Stimulated activated CD8-positive, alpha-beta memory T cell treated with anti-CD3 and anti-CD28 coated beads, Interleukin-12 subunit alpha, Interleukin-12 subunit beta, amount 100 ng/mL, for 1 hour (primary cell): ENCODE measurements around the gene IL25.
"Not testable (repeated sequence)": the region's sequence is repeated elsewhere in the genome, so short reads cannot be mapped to it uniquely, and the experiment has no call there.

Experiments used
- DNase-seq: peaks from one replicate; pipeline ENCODE4 v3.0.0-alpha.2; 2020; ENCODE audit warnings: low read depth

Gene IL25

DNA sequence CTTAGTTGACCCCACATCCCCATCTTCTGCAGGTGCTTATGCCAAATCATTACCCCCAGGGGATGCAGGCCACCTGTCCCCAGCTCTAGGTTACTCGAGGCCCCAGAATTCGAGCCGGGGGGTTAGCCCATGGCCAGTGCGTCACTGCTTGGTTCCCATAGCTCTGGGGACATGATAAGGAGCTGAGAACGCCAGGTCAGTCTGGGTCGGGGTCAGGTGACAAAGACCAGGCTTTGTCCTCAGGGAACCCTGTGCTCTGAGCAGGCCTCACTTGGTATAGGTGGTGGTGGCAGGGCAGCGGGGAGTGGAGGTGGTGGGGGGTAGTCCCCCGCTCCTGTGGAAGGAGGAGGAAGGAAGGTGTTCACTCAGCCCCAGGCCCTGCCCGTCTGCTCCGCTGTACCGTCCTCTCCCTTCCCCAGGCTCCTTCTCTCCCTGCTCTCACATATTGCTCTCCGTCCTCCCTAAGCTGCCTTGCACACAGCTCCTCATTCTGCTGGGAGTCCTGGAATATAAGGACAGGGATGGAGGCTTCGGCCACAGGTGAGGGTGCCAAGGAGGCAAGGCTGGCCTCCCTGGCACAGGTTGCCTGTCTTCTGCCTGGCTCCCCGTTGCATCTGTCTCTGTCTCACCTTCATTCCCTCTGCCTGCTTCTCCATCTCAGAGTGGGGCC, 37.5 kb downstream of the IL25 start:
- no peak for DNase-seq

DNA sequence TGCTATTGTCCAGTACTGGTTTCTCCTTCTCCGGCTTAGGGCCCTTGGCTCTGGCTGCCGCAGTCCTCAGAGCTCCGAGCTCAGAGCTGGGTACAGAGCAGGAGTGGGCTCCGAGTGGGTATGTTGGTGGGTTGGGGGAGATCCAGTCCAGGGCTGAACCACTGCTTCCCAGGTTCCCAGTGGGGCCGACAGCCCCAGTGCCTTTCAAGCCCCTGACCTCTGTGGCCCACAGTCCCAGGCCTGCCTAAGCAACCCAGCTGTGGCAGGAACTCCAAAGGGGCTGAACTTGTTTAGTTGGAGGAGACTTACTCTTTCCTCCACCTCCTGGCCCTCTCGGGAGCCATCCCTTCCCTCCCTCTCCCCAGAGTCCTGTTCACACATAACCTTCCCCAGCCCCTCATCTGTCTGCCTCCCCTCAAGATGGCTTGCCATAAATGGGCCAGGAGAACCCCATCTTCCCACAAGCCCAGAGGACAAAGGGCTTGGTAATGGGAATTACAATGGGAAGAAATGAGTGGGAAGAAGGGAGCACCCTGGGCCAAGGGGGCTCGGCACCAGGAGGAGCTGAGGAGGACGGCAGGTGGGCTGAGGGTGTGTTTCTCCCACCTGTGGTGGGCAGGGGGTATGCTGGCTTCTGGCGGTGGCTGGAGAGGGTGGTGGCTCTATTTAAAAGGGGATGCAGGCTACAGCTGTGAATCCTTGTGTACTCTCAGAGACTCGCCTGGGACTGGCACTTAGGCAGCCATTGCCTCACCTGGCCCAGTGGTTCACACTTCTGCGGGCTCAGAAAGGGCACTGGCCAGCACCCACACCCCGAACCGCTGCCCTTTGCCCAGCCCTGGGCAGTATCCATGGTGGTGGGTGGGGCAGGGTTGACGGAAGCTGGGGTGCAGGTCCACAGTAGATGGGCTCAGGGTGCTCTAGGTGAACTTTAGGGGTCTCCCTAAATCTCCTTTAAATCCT, 39.2 kb downstream of the IL25 start:
- no peak for DNase-seq

DNA sequence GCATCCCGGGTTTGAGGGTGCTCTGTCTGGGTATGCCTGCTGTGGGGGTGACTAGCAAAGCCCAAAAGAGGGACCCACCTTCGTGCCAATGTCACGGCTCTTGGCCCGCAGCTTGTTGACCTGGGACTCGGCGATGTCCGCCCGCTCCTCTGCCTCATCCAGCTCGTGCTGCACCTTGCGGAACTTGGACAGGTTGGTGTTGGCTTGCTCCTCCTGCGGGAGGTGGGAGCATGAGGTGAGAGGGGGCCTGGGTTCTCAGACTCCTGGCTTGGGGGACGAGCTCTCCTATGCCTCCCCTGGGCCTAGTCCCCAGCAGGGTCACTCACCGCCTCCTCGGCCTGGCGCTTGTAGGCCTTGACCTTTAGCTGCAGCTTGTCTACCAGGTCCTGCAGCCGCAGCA, 41.1 kb downstream of the IL25 start:
- DNase-seq: no peak

DNA sequence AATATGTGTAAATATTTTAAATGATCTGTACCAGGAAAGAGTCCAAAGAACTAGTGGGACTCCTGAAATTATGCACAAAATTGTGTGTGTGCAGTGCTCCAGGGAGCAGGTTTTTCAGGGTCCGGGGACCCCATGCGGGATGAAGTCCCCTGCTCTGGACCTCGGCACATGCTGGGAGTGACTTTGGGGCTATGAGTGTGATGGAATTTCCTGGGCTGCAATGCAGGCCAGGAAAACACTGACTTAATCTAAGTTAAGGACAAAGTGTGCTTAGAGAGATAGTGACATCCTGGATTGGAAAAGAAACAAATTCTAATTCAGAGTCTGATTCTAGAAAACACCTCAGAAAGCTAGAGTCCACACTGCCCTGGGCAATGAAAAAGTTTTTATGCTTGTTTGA, 41.6 kb downstream of the IL25 start:
- DNase-seq: no peak

DNA sequence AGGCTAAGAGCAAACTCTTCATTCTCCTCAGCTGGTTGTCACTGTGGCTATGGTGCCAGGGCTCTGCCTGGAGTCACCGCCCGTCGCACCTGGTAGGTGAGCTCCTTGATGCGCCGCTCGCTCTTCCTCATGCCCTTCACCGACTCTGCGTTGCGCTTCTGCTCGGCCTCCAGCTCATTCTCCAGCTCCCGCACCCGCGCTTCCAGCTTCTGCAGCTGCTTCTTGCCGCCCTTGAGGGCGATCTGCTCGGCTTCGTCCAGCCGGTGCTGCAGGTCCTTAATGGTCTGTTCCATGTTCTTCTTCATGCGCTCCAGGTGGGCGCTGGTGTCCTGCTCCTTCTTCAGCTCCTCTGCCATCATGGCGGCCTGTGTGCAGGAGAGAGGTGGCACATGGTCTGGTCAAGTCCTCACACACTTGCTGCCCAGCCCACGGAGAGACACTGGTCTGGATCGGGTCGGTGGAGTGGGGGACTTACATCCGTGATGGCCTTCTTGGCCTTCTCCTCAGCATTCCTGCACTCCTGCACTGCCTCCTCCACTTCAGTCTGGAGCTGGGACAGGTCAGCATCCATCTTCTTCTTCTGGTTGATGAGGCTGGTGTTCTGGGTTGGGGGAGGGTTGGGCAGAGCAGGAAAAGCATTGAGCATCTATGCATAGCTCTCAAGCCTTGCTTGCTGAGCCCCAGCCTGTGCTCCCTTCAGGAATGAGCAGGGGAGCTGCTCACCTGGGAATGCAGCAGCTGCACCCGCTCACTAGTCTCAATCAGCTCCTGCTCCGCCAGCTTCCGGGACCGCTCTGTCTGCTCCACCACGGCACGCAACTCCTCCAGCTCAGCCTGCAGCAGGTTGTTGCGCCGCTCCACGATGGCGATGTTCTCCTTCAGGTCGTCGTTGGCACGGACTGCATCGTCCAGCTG, 42.6 kb downstream of the IL25 start:
- DNase-seq: no peak

DNA sequence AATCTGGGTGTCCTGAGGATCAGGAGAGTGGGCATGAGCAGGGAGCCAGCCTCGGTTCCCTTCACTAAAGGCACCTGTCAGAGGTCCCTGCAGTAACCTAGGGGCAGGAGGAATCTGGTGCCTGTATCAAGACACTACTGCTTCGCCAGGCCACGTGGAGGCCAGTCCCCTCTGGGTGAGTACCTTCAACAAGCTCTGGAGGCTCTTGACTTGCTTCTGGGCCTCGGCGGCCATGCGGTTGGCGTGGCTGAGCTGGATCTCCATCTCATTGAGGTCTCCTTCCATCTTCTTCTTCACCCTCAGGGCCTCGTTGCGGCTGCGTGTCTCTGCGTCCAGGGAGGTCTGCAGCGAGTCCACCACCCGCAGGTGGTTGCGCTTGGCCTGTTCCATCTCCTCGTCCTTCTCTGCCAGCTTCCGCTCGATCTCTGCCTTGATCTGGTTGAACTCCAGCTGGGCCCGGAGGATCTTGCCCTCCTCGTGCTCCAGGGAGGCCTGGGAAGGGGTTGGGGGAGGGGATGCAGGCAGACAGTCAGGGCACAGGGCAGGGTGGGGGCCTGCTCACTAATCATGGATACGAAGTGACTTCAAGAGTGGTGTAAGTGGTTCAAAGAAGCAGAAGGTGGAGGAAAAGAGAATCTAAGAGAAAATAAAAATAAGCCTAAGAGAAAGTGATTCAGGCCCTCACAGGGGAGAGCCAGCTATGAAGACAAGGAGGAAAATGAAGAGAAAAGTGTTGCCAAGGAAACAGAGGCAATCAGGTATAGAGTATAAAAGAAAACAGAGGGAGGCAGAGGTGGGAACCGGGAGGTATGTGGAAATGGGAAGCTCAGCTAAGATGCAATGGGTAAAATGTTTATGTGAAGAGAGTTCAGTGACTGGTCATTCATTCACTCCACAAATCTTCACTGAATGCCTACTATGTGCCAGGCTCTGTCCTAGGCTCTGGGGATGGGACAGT, 43.5 kb downstream of the IL25 start:
- no peak for DNase-seq

DNA sequence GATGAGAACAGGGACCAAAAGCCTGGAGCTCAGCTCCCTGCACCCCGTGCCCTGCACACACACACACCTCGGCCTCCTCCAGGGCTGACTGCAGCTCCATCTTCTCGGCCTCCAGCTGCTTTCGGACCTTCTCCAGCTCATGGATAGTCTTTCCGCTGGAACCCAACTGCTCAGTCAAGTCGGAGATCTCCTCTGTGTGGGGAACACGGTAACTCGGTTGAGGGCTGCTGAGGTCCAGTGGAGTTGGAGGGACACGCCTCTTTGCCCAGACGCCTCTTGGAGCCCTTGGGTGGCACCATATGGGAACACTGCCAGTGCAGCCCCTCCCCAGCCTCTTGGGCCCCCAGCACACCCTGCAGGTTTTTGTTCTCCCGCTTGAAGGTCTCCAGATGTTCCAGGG, 44.2 kb downstream of the IL25 start:
- DNase-seq: no peak

DNA sequence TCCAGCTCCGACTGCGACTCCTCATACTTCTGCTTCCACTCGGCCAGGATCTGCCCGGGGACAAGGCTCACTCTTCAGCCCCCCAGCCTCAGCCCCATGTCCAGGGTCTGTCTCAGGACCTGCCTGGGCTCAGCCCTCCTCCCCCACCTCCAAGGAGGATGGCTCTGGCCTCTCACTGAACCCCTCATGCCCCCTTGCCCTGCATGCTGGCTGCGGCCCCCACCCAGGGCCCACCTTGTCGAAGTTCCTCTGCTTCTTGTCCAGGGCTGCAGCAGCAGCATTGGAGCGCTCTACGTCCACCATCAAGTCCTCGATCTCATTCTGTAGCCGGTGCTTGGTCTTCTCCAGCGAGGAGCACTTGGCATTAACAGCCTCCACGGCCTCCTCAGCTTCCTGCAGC, 44.7 kb downstream of the IL25 start:
- DNase-seq: not testable (repeated sequence)

DNA sequence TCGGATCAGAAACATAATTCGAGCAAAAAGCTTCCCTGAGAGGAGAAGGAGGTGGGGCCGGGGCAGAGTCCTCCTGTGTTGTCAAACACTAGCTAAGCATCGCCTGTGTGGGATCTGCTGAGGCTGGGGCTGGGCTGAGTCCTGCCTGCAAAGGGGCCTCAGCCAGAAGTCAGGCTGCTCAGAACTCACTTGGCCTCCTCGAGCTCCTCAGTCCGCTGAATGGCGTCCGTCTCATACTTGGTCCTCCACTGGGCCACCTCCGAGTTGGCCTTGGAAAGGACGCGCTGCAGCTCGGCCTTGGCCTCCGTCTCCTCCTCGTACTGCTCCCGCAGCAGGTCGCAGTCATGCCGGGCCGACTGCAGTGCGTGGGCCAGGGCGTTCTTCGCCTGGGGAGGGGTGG, 45.4 kb downstream of the IL25 start:
- DNase-seq: no peak

DNA sequence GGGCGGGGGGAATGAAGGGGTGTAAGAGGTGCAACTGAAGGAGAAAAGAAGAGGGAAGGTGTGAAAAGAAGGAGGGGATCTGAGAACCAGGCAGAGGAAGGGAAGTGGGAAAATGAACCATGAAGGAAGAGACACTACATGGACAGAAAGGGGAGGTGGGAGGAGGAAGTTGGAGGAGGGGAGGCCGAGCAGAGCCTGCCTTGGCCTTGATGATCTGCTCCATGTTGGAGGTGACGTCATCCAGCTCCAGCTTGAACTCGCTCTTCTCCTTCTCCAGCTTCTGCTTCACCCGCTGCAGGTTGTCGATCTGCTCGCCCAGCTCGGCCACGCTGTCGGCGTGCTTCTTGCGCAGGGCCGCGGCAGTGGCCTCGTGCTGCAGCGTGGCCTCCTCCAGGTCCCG, 47.0 kb downstream of the IL25 start:
- DNase-seq: not testable (repeated sequence)

DNA sequence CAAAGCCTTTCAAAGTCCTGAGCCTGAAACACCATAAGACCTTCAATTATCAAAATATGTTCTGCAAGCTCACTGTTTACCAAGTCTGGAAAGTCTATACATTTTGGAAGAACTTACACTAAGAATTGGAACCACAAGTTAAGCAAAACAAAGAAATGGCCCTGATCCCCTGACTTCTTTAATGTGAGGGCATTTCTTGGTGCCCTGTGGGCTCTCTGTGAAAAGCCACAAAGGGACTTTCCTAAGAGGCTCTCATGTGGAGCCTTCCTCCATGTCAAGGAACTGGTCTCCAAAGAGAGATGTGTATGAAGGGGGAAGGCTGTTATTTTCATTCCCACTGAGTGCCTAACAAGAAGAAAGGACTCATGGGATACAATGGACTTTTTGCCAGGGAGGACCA, 49.0 kb downstream of the IL25 start:
- DNase-seq: no peak

DNA sequence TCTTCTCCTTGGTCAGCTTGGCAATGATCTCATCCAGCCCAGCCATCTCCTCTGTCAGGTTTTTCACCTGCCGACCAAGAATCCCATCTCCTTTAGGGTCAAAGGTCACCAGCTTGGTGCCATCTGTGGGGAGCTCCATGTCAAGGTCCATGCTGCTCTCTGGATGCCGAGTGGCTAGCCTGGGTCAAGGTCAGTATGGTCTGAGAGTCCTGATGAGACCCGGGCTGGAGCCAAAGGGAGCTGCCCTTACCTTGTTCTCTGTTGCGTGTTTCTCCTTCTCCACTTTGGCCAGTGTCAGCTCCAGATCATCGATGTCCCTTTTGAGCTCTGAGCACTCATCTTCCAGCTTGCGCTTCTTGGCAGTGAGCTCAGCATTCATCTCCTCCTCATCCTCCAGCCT, 51.0 kb downstream of the IL25 start:
- no peak for DNase-seq

DNA sequence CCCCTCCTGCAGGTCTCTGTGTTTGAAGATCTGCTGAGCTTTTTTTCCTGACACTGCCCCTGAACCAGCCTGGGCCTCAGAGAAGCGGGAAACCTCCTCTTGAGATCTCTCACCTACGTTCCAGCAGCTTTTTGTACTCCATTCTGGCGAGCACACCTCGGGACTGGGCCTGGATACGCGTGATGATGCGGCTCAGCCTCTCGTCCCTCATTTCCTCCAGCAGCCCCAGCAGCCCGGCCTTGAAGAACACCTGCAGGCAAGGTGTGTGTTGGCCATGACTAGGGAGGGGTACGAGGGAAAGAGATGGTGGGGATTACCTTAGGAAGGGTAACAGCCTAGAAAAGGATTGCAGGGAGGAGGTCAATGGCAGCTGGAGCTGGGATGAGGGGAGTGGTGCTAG, 52.6 kb downstream of the IL25 start:
- DNase-seq: no peak

DNA sequence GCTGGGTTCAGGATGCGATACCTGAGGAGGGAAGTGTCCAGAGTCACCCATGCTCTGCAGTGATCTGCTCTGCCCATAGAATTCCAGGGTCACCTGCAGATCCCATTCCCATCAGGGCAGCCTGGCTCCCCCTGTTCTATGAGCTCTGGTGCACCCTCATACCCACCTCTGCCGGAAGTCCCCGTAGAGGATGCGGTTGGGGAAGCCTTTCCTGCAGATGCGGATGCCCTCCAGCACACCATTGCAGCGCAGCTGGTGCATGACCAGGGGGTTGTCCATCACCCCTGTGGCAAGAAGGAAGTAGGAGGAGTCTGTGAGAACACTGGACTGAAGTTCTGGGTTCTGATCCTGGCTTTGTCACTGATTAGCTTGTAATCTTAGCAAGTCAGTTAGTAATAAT, 53.2 kb downstream of the IL25 start:
- DNase-seq: not testable (repeated sequence)
